Parathyroid adenoma (tissue), 2 donors: Measurements from ENCODE around the gene ADGRL3.

ENCODE experiments used
- H2AFZ ChIP-seq: fragments of 300-600 bp; sonication (generic); one replicate; pipeline ENCODE4 v1.7.0; 2017; ENCODE audit warnings: antibody characterized with exemption, mild to moderate bottlenecking
- H3K27ac ChIP-seq: fragments of 300-600 bp; sonication (generic); one replicate; pipeline ENCODE4 v1.7.0; 2017
- H3K27me3 ChIP-seq: fragments of 300-600 bp; sonication (generic); one replicate; pipeline ENCODE4 v1.7.0; 2017; ENCODE audit warnings: low read length; ENCODE audit not compliant: control insufficient read depth, insufficient read depth
- H3K36me3 ChIP-seq: fragments of 300-600 bp; sonication (generic); one replicate; pipeline ENCODE4 v1.7.0; 2017; ENCODE audit warnings: low read length; ENCODE audit not compliant: control insufficient read depth, insufficient read depth
- H3K4me1 ChIP-seq: fragments of 300-600 bp; sonication (generic); one replicate; pipeline ENCODE4 v1.7.0; 2017; ENCODE audit warnings: control low read depth
- H3K4me2 ChIP-seq: fragments of 300-600 bp; sonication (generic); one replicate; pipeline ENCODE4 v1.7.0; 2017; ENCODE audit warnings: low read length
- H3K4me3 ChIP-seq: fragments of 300-600 bp; sonication (generic); one replicate; pipeline ENCODE4 v1.7.0; 2017; ENCODE audit warnings: low read depth, low read length
- H3K79me2 ChIP-seq: fragments of 300-600 bp; sonication (generic); one replicate; pipeline ENCODE4 v1.7.0; 2017; ENCODE audit warnings: control low read depth
- H3K9ac ChIP-seq: fragments of 300-600 bp; sonication (generic); one replicate; pipeline ENCODE4 v1.7.0; 2017; ENCODE audit warnings: mild to moderate bottlenecking
- H3K9me3 ChIP-seq: fragments of 300-600 bp; sonication (generic); one replicate; pipeline ENCODE4 v1.7.0; 2017; ENCODE audit warnings: low read length; ENCODE audit not compliant: control insufficient read depth
- TF ChIP-seq, protein P1 (sequence below): fragments of 300-600 bp; sonication (generic); IDR thresholded peaks from one replicate; pipeline ENCODE4 v1.7.0; 2017; ENCODE audit warnings: antibody characterized with exemption, mild to moderate bottlenecking
- donor health status: primary hyperparathyroidism.

ADGRL3 gene

DNA sequence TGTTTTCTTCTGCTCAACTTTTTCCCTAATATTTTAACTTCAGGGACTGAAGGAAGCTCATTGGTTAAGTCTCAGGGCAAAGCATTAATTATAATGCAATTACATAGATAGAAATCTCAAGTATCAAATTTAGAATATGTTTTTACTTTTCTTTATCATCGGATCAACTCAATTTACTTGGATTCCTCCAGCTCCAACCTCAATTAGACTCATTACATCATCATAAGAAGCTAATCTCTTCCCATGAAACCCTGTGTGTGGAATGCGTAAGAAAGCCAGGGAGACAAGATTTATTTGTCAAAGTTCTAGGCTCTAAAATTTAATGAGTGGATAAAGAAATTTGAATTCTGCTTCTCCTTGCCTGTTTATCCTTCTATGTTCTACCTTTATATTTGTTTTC lies 918.4 kb downstream of the ADGRL3 start:
- Histone ChIP-seq H2AFZ (no peak overlapping the region), H3K9ac (no peak overlapping the region), H3K79me2 (no peaks in the 10 kb centered on the region), H3K4me1 (no peaks in the 10 kb centered on the region), H3K4me2 (no peak overlapping the region), H3K36me3 (no peaks in the 10 kb centered on the region), H3K27me3 (no peaks in the 10 kb centered on the region), H3K9me3 (no peaks in the 10 kb centered on the region), H3K27ac (no peak overlapping the region), H3K4me3 (no peak overlapping the region)
- TF ChIP-seq, protein P1, sequence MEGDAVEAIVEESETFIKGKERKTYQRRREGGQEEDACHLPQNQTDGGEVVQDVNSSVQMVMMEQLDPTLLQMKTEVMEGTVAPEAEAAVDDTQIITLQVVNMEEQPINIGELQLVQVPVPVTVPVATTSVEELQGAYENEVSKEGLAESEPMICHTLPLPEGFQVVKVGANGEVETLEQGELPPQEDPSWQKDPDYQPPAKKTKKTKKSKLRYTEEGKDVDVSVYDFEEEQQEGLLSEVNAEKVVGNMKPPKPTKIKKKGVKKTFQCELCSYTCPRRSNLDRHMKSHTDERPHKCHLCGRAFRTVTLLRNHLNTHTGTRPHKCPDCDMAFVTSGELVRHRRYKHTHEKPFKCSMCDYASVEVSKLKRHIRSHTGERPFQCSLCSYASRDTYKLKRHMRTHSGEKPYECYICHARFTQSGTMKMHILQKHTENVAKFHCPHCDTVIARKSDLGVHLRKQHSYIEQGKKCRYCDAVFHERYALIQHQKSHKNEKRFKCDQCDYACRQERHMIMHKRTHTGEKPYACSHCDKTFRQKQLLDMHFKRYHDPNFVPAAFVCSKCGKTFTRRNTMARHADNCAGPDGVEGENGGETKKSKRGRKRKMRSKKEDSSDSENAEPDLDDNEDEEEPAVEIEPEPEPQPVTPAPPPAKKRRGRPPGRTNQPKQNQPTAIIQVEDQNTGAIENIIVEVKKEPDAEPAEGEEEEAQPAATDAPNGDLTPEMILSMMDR, result no peak

DNA sequence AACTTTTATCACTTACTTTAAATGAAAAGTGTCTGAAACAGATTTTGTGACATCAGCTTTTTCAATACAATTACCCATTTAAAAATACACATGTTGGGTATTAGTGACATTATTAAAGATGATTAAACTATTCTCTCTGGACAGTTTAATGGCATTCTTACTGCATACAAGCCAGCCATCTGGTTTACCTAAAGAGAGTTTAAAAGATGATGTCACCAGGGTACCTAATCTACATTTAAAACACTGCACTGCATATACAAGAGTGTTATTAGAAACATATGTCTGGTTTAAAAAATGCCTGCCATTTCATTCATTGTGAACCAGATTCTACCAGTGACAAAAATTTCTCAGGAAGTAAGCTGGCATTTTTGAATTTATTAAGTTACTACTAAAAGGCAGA lies 919.1 kb downstream of the ADGRL3 start:
- H3K4me3 ChIP-seq, result no peak overlapping the region
- no peaks in the 10 kb centered on the region for H3K36me3 ChIP-seq
- no peak overlapping the region for H3K4me2 ChIP-seq
- H2AFZ ChIP-seq, result no peak overlapping the region
- H3K27me3 ChIP-seq, result no peaks in the 10 kb centered on the region
- H3K9me3 ChIP-seq, result no peaks in the 10 kb centered on the region
- H3K27ac ChIP-seq, result no peak overlapping the region
- TF ChIP-seq, protein P1, result no peak
- no peak overlapping the region for H3K9ac ChIP-seq
- no peaks in the 10 kb centered on the region for H3K79me2 ChIP-seq
- no peaks in the 10 kb centered on the region for H3K4me1 ChIP-seq

DNA sequence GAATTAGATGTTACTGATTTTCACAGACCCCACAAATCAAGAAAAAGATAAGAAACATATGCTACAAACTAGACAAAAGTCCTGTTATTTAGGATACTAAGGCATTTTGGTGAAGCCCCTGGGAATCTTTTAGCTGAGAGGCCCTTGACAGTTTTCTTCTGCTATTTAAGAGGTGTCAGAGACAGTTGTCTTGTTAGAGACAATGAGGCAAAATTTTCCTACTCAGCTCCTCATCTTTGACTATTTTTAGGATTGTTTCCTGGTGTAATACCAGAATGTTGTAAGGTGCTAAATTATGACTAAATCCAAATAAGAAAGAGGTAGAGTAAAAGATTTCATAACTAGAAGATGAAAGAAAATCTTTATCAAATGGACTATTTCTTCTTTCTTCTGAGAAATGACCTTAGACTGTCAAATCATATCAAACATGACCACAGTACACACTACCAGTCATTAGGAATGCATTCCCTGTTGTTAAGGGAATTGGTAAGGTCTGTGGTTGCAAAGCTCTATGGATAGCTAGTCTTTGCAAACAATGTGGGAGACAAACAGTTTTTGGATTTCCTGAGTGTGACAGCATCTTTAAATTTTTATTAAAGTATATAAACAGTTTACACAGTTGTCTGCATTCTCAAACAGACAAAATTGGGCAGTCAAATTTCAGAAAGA lies 926.1 kb downstream of the ADGRL3 start:
- Histone ChIP-seq H3K27me3 (no peaks in the 10 kb centered on the region), H3K4me2 (no peak overlapping the region), H3K4me3 (no peak overlapping the region), H3K36me3 (no peaks in the 10 kb centered on the region), H3K79me2 (no peaks in the 10 kb centered on the region), H3K4me1 (no peaks in the 10 kb centered on the region), H2AFZ (no peak overlapping the region), H3K9ac (no peak overlapping the region), H3K27ac (no peak overlapping the region), H3K9me3 (no peaks in the 10 kb centered on the region)
- TF ChIP-seq, protein P1, result no peak
